Progenitor cell of endocrine pancreas (in vitro differentiated cells): Measurements from ENCODE around the gene ADGRD2. TPM values are rescaled to one million over a fixed set of nuclear protein-coding genes. Genes with fewer than 3 reads are reported as not detected.
A peak's percentile ranks its signal among the peaks of the same experiment; 100 is the strongest.

ENCODE experiments used
- DNase-seq: peaks from one replicate; pipeline ENCODE4 v3.0.0; 2021; ENCODE audit warnings: low spot score; ENCODE audit not compliant: unreplicated experiment
- H3K27ac Mint-ChIP-seq: 2 replicates; pipeline ENCODE4 v1.8.0; 2021; ENCODE audit warnings: mild to moderate bottlenecking, moderate library complexity, mixed read lengths
- H3K27me3 Mint-ChIP-seq: 2 replicates; pipeline ENCODE4 v1.8.0; 2021; ENCODE audit warnings: mixed read lengths
- H3K36me3 Mint-ChIP-seq: 2 replicates; pipeline ENCODE4 v1.8.0; 2022; ENCODE audit warnings: mixed read lengths; ENCODE audit not compliant: insufficient read depth
- H3K4me1 Mint-ChIP-seq: 2 replicates; pipeline ENCODE4 v1.8.0; 2021; ENCODE audit warnings: low read depth, mixed read lengths
- H3K4me3 Mint-ChIP-seq: 2 replicates; pipeline ENCODE4 v1.8.0; 2021; ENCODE audit warnings: low read depth, mild to moderate bottlenecking, moderate library complexity, mixed read lengths
- H3K9me3 Mint-ChIP-seq: 2 replicates; pipeline ENCODE4 v1.8.0; 2021; ENCODE audit warnings: low read depth, mixed read lengths
- total RNA-seq: library from RNA; stranded (reverse); gene quantifications from 2 replicates; pipeline ENCODE4 v1.2.1, GENCODE V29; 2021
- TF ChIP-seq, protein P1 (sequence below): fragments of 200-600 bp; sonication (generic); IDR thresholded peaks from one replicate; pipeline ENCODE4 v1.5.0; 2021; ENCODE audit warnings: antibody characterized with exemption, mild to moderate bottlenecking; ENCODE audit not compliant: unreplicated experiment

Gene ADGRD2
- total RNA-seq, 1 donor from 2014 or later = not detected

DNA sequence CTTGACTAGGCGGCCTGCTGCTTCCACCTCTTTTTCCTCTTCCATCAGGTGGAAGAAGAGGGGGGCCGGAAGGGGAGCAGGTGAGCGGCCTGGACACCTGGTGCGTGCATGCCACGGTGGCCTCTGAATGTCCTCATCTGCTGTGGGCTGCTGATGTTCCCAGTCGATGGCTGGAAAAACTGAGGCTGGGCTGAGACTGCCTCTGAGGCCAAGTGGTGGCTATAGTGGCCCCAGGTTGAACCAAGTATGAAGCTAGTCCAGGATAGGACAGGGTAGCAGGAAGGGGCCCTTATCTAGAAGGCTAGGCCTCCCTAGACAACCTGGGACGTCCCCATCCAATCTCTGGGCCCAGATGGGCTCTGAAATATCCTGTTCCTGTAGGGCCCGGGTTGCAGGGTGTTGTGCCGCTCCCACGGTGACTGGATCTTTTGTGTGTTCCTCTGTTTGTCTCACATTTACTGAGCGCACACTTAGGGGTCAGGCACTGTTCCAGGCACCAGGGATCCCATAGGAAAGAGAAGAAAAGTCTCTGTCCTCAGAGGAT, 57.7 kb downstream of the ADGRD2 start:
- no peaks in the 10 kb centered on the region for H3K9me3 Mint-ChIP-seq
- H3K27me3 Mint-ChIP-seq = peaks cover 28% of the 10 kb centered on the region
- H3K27ac Mint-ChIP-seq = no peak overlapping the region
- peaks cover 15% of the 10 kb centered on the region for H3K4me1 Mint-ChIP-seq
- no peaks in the 10 kb centered on the region for H3K36me3 Mint-ChIP-seq
- TF ChIP-seq, protein P1, sequence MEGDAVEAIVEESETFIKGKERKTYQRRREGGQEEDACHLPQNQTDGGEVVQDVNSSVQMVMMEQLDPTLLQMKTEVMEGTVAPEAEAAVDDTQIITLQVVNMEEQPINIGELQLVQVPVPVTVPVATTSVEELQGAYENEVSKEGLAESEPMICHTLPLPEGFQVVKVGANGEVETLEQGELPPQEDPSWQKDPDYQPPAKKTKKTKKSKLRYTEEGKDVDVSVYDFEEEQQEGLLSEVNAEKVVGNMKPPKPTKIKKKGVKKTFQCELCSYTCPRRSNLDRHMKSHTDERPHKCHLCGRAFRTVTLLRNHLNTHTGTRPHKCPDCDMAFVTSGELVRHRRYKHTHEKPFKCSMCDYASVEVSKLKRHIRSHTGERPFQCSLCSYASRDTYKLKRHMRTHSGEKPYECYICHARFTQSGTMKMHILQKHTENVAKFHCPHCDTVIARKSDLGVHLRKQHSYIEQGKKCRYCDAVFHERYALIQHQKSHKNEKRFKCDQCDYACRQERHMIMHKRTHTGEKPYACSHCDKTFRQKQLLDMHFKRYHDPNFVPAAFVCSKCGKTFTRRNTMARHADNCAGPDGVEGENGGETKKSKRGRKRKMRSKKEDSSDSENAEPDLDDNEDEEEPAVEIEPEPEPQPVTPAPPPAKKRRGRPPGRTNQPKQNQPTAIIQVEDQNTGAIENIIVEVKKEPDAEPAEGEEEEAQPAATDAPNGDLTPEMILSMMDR = no peak
- DNase-seq = no peak
- H3K4me3 Mint-ChIP-seq = no peak overlapping the region

GRCh38 chr9:124510650-124511425, 60.6 kb downstream of the ADGRD2 start:
- Mint-ChIP-seq H3K4me1 (peaks cover 17% of the 10 kb centered on the region), H3K9me3 (no peaks in the 10 kb centered on the region)
- TF ChIP-seq, protein P1 = no peak

DNA sequence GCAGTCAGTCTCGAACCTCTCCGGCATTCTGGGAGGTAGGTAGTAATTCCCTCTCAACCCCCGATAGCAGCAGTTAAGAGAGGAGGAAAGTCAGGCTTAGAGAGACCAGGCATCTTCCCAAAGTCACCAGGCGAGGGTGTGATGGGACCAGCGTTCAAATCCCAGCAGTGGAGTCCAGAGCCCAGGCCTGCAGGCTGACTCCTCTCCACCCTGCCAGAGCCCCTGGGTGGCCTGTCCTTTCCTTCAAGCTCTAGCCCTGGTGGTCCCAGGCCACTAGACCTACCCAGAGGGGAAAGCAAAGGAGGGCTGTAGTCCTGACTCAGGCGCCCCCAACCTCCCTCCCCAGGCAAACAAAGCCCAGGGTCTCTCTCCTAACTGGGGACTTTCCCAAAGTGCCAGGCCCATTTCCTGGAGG, 61.2 kb downstream of the ADGRD2 start:
- DNase-seq = no peak
- Mint-ChIP-seq H3K36me3 (no peaks in the 10 kb centered on the region), H3K27me3 (peaks cover 7% of the 10 kb centered on the region), H3K4me3 (no peak overlapping the region), H3K27ac (no peak overlapping the region), H3K9me3 (no peaks in the 10 kb centered on the region), H3K4me1 (peaks cover 17% of the 10 kb centered on the region)
- TF ChIP-seq, protein P1 = no peak

More at GRCh38 chr9:124510650-124511425, 60.6 kb downstream of the ADGRD2 start:
- Mint-ChIP-seq H3K27ac (peak overlapping the region; percentile 59), H3K27me3 (peaks cover 13% of the 10 kb centered on the region), H3K36me3 (no peaks in the 10 kb centered on the region), H3K4me3 (no peak overlapping the region)
- no peak for DNase-seq

DNA sequence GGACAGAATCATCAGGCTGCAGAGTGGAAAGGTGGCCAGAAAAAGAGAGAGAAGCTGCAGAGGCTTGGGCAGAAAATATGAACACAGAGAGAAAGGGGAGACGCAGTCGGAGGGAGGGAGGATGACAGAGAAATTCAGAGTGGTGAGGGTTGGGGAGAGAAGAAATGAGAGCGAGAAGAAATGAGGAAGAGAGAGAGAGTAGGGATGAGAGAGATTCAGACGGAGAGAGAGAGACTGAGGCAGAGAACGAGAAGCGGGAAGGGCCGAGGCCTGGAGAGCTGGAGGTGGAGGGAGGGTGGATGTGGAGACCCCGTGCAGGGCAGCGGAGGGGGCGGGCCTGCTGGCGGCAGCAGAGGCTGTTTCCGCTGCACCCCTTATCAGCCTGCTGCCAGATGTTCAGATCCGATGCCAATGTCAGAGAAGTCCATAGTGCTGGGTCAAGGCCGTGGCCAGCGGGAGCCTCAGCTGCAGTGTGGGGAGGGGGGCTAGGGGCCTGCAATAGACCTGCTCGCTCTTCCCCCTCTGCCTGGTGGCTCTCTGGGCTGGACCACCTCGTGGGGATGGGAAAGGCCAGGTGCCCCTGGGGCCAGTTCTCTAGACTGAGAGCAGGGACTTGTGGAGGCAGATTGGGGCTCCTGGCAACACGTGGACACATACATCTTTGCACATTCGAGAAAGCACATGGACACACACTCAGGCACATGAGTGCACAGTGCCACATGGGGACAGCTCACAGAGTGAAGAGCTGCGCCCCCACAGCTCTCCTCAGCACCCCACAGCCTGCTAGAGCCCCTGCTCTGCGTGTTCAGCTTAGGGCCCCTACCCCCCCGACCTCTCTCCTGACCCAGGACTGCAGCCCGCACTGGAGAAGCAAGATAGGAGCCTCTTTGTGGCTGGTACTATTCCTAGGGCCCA, 61.9 kb downstream of the ADGRD2 start:
- H3K4me1 Mint-ChIP-seq = peaks cover 17% of the 10 kb centered on the region
- no peak for DNase-seq
- TF ChIP-seq, protein P1 = no peak
- H3K9me3 Mint-ChIP-seq = no peaks in the 10 kb centered on the region
- H3K4me3 Mint-ChIP-seq = no peak overlapping the region
- H3K36me3 Mint-ChIP-seq = peaks cover 4% of the 10 kb centered on the region
- peaks cover 2% of the 10 kb centered on the region for H3K27me3 Mint-ChIP-seq
- H3K27ac Mint-ChIP-seq = peak overlapping the region; percentile 35

DNA sequence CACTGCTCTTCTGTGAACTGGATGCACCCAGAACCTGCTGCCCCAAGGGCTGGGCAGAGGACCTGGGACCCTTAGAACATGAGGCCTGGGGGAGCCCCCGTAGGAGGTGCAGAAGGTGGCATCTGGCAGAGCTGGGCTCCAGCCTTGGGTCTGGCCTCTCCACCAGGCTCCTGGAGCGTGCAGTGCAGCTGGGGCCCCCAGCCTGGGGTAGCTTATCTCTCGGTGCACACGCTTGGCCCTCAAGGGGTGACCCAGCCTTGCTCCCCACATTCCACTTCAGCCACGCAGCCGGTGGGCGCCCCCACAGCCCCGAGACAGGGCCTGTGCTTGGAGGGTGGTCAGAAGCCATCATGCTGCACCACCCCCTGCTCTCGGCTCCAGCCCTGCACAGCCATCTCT, 62.6 kb downstream of the ADGRD2 start:
- peaks cover 6% of the 10 kb centered on the region for H3K36me3 Mint-ChIP-seq
- H3K9me3 Mint-ChIP-seq = no peaks in the 10 kb centered on the region

More for the DNA sequence above, 62.6 kb downstream of the ADGRD2 start:
- peak overlapping the region; percentile 63 for H3K27ac Mint-ChIP-seq
- peaks cover 2% of the 10 kb centered on the region for H3K27me3 Mint-ChIP-seq
- H3K4me3 Mint-ChIP-seq = no peak overlapping the region
- peaks cover 17% of the 10 kb centered on the region for H3K4me1 Mint-ChIP-seq
- DNase-seq = no peak
- TF ChIP-seq, protein P1 = no peak
